ENCODE results near the gene HES2. TPM values are rescaled to one million over a fixed set of nuclear protein-coding genes. Genes with fewer than 3 reads are reported as not detected.

HES2 gene
- polyA plus RNA-seq, 2 of the 4 experiments (the other 2 are of a cell fraction), result 0.75 to 1.8 TPM

GRCh38 chr1:6445062-6445763 is 25.5 kb upstream of the HES2 start:
- ChIA-PET CTCF (interaction anchor here (0.7 to 1.8 kb wide), 7 partner anchors 11 to 180 kb away, joined by 3 to 6 read pairs (median 3); no protein-coding TSS in a partner anchor), POLR2A (no interaction called here)
- Histone ChIP-seq H3K4me3 (no peak overlapping the region), H3K4me2 (no peak overlapping the region), H3K27ac (no peak overlapping the region), H3K4me1 (no peaks in the 10 kb centered on the region), H3K9me3 (no peaks in the 10 kb centered on the region)
- FAIRE-seq (peak; percentile 78), ATAC-seq (peak; percentile 63 to 80), DNase-seq (ENCODE audit: low read depth in 1 of 2, low spot score in 1 of 2) (peak in 1 of 2 experiments; percentile 60)
- 7% methylated on average over 3 of the region's 19 CpGs for WGBS (ENCODE audit: missing lambda C conversion rate)
- TF ChIP-seq RAD21 (conservative IDR thresholded peaks at IDR 0.05 in 1 of 2, IDR thresholded peaks at IDR 0.05 in 1 of 2) (peak in 1 of 2 experiments; percentile 22; a peak in 1 of 5 replicates), HOXA7 (CRISPR knock-in tag; IDR thresholded peaks at IDR 0.05) (no peak), SMC3 (IDR thresholded peaks at IDR 0.05) (peak; percentile 34; the same call in 1 of the 3 replicates), CTCF (IDR thresholded peaks at IDR 0.05) (peak; percentile 40; the same call in 2 of the 3 replicates)

GRCh38 chr1:6444377-6444776 is 24.7 kb upstream of the HES2 start:
- no peaks in the 10 kb centered on the region for H3K4me1 ChIP-seq
- ChIA-PET CTCF (interaction anchor here (1.4 to 1.8 kb wide), 2 partner anchors 12 to 179 kb away, joined by 3 to 4 read pairs; no protein-coding TSS in a partner anchor), POLR2A (no interaction called here)
- H3K4me3 ChIP-seq, result no peak overlapping the region
- ATAC-seq (no peak), DNase-seq (ENCODE audit: low read depth in 1 of 2, low spot score in 1 of 2) (no peak), FAIRE-seq (no peak)
- TF ChIP-seq ZC3H11A (IDR thresholded peaks at IDR 0.05), result no peak
- no peaks in the 10 kb centered on the region for H3K9me3 ChIP-seq
- WGBS (ENCODE audit: missing lambda C conversion rate), result 81% methylated on average over 9 of the region's 15 CpGs
- H3K4me2 ChIP-seq, result no peak overlapping the region
- no peak overlapping the region for H3K27ac ChIP-seq

- TF ChIP-seq TFCP2L1 (CRISPR knock-in tag; IDR thresholded peaks at IDR 0.05), result no peak
- TF ChIP-seq ZFP36 (IDR thresholded peaks at IDR 0.05; ENCODE audit: borderline replicate concordance, partially characterized antibody), result no peak
- TF ChIP-seq HEYL (CRISPR knock-in tag; IDR thresholded peaks at IDR 0.05), result no peak
- TF ChIP-seq MAX (IDR thresholded peaks at IDR 0.05), result no peak
- TF ChIP-seq ZNF302 (CRISPR knock-in tag; IDR thresholded peaks at IDR 0.05), result no peak
- TF ChIP-seq SREBF2 (IDR thresholded peaks at IDR 0.05), result no peak
- TF ChIP-seq KDM1A (IDR thresholded peaks at IDR 0.05; ENCODE audit: low read depth), result no peak
- TF ChIP-seq HDAC2 (IDR thresholded peaks at IDR 0.05), result no peak
- no peak for TF ChIP-seq HOXB5 (CRISPR knock-in tag; IDR thresholded peaks at IDR 0.05)
- TF ChIP-seq KDM5A (IDR thresholded peaks at IDR 0.05), result no peak
- TF ChIP-seq BHLHE40 (IDR thresholded peaks at IDR 0.05; ENCODE audit: low read depth, low read length), result no peak
- no peak for TF ChIP-seq RFX5 (IDR thresholded peaks at IDR 0.05)
- no peak for TF ChIP-seq NR3C1 (IDR thresholded peaks at IDR 0.05)
- no peak for TF ChIP-seq JUN (IDR thresholded peaks at IDR 0.05)
- no peak for TF ChIP-seq PHF8 (IDR thresholded peaks at IDR 0.05; ENCODE audit: borderline replicate concordance, low read depth)
- no peak for TF ChIP-seq JUNB (IDR thresholded peaks at IDR 0.05)
- TF ChIP-seq NPAS2 (CRISPR knock-in tag; IDR thresholded peaks at IDR 0.05; ENCODE audit: borderline replicate concordance), result no peak
- TF ChIP-seq RARB (CRISPR knock-in tag; IDR thresholded peaks at IDR 0.05), result no peak
- TF ChIP-seq ZSCAN20 (CRISPR knock-in tag; IDR thresholded peaks at IDR 0.05), result no peak
- Histone ChIP-seq H3K9me3 (no peaks in the 10 kb centered on the region), H3K4me3 (no peak overlapping the region), H3K27ac (no peak overlapping the region), H3K4me1 (no peaks in the 10 kb centered on the region), H3K4me2 (no peak overlapping the region)
- ChIA-PET POLR2A (no interaction called here), CTCF (interaction anchor here (1.1 to 1.8 kb wide), 4 partner anchors 9 to 178 kb away, joined by 3 to 5 read pairs (median 4); no protein-coding TSS in a partner anchor)
- no peak for ATAC-seq
- no peak for FAIRE-seq
- WGBS (ENCODE audit: missing lambda C conversion rate), result 98% methylated on average over 6 of the region's 21 CpGs
- no peak for DNase-seq (ENCODE audit: low read depth in 1 of 2, low spot score in 1 of 2)
Measured at GRCh38 chr1:6443339-6444115, 23.8 kb upstream of the HES2 start.

Measured in A549 (cell line).